ENCODE data around the gene LEPR. TPM values are rescaled to one million over a fixed set of nuclear protein-coding genes. Genes with fewer than 3 reads are reported as not detected.

Gene LEPR
- 10.5 and 16.1 TPM in 2 replicates for total RNA-seq

GRCh38 chr1:65420590-65421350 is at the start of gene LEPR, which contains the start of gene LEPROT:
Gene LEPR (plus strand): TSS chr1:65420668. CDS start chr1:65565566, 144,898 bp downstream.
Gene LEPROT (plus strand): TSS chr1:65420668. CDS start chr1:65420725, 57 bp downstream.

Other genes starting within 250 kb of the LEPR start
- 0.14 and 0.28 TPM in 2 replicates for gene DNAJC6, start 111.1 kb upstream of the LEPR start, total RNA-seq
- gene LEPROT, start within 50 bp of the LEPR start, total RNA-seq: 37.4 and 37.9 TPM in 2 replicates

Measured in smooth muscle cell of bladder (primary cell).